DMS153 treated with DMSO at 0.1 percent for 48 hours (cell line): ENCODE measurements around the gene RAD50.

ENCODE experiments used
- DNase-seq: peaks from one replicate; lab custom pipeline; 2025; ENCODE audit not compliant: unreplicated experiment; lab: John Stamatoyannopoulos, UW

The RAD50 gene

DNA sequence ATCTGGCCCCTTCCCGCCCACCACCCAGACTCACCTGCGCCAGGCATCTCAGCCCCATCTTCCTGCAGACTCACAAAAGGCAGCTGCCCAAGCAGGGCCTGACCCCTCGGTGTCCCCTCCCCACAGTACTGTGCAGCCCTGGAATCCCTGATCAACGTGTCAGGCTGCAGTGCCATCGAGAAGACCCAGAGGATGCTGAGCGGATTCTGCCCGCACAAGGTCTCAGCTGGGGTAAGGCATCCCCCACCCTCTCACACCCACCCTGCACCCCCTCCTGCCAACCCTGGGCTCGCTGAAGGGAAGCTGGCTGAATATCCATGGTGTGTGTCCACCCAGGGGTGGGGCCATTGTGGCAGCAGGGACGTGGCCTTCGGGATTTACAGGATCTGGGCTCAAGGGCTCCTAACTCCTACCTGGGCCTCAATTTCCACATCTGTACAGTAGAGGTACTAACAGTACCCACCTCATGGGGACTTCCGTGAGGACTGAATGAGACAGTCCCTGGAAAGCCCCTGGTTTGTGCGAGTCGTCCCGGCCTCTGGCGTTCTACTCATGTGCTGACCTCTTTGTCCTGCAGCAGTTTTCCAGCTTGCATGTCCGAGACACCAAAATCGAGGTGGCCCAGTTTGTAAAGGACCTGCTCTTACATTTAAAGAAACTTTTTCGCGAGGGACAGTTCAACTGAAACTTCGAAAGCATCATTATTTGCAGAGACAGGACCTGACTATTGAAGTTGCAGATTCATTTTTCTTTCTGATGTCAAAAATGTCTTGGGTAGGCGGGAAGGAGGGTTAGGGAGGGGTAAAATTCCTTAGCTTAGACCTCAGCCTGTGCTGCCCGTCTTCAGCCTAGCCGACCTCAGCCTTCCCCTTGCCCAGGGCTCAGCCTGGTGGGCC is 103.1 kb downstream of the RAD50 start:
- no peak for DNase-seq

DNA sequence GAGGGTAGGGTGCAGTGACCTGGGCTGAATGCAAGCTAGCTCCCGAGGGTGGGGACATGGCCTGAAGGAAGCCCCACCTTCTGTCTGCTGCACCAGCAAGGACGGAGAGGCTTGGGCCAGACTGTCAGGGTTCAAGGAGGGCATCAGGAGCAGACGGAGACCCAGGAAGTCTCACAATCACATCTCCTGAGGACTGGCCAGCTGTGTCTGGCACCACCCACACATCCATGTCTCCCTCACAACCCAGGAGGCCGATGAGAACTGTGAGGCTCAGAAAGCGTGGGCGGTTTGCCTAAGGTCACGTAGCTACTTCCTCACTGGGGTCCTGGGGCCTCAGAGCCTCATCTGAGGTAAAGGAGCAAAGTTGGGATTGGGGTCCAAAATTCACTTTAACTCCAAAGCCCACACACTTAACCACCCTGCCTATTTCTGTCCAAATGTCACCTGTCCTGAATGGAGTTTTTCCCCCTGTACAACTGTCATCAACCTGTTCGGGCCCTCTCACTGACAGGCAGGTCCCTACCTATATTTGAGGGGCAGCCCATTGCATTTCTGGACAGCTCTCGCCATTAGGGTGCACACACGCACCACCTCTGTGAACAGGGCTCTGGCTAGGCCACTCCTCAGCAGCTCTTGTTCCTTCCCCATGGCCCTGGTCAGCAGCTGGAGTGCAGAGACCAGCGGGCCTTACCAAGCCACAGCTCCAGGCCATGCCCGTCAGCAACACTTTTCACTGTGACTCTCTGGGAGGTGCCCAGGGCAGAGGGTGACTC is 104.6 kb downstream of the RAD50 start:
- no peak for DNase-seq

DNA sequence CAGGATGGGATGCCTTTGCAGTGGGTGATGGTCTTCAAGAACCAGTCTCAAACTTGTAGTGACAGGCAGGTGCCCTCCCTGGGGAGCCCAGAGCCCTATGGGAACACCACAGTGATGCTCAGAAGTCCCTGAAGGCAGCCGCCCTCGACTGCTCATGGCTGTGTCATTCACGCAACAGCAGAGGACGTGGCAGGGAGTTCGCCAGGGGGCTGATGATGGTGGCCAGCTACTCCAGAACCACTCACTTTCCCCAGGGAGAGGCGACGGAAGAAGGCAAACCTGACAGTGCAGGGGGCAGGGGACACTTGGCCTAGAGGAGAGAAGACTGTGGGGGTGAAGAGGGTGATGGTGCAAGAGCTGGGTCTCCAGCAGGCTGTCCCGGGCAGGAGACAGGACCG is 105.2 kb downstream of the RAD50 start:
- no peak for DNase-seq

DNA sequence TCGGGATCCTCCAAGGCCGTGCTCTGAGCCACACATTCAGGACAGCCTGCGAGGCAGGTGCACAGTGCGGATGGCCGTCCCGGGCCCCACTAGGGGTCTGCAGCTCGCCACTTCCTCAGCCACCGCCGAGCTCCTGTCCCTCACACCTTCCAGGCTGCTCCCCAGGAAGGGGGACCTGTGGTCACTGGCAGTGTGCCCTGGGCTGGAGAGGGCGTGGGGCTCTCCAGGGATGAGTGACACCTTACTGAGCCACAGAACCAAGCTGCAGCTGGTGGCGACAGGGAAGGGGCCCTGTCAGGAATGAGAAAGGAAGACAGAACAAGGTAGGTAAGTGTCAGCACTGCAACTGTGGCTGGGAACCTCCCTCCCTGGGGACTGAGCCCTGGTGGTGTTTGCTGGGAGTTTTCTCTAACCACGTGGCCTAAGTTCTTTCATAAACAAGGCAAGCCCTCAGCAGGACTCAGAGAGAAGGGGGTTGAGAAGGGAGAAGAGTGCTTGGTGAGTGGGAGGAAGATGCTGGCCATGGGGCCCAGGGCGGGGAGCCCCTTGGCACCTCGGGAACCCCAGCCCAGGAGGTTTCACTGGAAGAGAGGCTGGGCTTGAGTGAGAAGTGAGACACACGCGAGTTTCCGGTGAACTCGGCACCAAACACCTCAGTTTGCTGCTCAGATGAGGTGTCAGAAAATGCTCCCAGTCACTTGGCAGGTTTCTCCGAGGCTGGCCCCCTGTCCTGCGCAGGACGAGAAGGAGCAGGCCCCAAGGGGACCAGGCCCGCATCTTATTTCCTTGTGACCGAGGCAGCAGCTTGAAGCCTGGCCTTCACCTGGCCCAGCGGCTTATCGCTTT is 106.4 kb downstream of the RAD50 start:
- no peak for DNase-seq

DNA sequence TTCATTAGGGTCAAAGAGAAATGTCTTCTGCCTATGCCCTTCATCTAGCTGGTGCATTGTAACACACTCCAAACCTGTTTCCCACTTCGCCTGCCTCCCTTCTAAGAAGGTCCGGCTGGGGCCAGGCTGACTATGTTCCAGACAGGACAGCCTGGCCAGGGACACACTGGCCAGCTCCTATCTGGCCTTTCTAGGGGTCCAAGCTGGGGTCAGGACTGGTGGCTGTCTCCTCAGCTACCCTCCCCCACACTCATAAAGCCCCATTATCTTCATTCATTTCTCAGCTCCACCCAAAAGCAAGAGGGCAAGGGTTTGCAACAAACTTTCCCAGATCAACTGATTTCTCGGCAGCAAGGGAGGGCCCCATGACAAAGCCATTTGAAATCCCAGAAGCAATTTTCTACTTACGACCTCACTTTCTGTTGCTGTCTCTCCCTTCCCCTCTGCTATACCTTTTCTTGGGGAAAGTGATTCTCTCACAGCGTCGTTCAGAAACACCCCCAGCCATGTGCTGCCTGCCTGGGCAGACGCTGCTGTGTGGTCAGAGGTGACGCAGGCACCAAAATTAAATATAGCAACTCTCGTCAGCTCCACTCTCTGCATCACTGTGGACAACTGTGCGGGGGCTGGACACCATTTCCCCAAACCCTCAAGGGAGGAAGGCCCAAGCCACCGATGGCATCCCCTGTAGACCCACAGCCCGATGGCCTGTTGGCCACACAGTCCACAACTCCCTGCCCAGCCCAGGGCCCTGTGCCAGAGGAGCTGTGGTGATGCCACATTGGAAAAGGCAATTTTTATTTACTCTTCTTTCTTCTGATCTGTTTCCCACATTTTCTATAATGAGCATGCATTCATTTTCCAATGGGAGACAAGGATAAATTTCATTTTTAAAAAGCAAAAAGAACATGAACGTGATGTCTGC is 107.3 kb downstream of the RAD50 start:
- DNase-seq, result no peak

DNA sequence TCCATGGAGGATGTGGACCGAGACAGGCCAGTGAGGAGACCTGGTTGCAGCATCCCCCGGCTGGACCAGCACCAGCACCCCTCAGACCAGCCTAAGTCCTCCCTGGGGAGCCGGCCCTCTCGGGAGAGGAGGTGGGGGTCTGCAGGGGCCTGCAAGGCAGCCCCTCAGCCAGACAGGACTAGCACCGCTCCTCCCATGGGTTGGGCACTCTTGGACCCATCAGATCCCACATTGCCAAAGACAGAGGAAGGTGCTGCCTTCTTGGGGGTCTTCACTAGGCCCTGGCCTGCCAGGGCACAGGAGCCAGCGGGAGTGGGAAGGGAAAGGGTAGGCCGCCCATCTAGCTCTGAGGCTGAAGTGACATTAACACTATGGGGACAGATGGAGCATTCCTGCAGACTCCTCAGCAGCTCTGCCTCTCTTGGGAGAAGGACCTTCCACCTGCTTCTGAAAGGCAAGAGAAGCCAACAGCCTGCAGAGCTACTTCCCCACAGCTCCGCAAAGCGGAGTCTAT is 108.0 kb downstream of the RAD50 start:
- DNase-seq, result no peak

DNA sequence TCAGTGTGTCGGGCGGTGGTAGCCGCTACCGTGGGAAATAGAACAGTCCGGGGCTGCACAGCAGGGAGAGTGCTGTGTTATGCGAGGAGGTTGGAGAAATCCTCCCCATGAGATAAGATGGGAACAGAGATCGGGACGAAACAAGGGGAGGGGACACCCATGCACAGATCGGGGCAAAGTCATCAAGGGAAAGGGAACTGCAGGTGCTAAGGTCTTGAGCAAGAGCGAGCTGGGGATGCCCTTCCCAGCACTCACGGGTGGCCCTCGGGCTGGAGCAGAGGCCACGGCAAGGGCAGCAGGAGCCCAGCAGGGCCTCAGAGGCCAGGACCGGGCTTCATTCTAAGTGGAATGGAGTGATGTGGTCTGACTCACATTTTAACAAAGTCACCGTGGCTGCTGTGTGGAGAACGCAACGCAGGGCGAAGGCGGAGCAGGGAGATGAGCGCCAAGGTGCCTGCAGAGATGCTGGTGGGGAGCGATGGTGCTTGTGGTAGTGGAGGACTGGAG is 108.8 kb downstream of the RAD50 start:
- DNase-seq, result no peak

DNA sequence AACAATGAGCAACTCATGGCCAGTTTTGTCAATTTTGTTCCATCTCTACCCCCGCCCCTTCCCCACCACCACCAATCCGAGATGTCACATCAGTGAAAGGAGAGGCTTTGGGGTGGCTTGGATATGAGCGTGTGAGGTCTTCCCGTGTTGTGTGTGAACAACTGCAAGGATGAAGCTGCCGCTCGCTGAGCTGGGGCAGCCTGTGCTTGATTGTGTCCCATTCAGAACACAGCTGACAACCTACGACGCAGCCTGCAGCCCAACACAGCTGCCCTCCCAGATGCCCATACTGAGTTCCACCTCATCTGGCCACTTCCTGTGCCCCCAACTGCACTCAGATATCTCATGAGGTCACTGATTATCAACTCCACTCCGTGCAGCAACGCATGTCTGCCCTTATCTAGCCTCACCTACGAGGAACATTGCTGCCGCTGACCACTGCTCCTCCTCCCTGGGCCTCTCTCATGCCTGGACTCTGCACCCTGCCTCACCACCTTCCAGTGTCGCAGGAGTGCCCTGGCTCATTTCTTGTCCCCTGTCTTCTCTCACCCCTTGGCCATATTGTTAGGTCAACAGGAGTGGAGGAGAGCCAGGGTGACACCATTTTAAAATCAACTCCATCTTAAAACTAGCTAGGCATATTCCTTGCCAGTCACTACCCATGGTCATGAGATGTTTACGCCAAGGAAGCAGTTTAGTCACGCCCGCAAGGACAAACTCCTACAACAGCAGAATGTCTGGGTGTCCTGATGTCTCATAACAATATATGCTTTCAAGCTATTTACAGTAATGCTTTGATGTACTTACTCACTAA is 109.7 kb downstream of the RAD50 start:
- no peak for DNase-seq

DNA sequence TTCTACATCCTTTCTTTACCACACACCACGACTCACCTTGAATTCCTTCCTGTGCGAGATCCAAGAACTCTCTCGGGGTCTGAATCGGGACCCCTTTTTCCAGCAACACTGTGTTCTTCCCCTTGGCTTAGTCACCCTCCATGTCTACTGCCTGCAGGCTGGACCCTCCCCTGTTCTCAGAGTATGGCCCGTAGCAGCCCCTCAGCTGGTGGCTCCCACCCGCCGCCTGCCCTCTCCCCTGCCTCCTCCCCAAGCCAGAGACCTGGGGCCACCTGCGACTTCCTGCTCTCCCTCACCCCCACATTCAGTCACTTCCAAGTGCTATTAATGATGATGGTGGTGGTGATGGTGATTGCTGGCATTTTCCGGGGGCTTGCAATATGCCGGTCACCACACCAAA is 110.5 kb downstream of the RAD50 start:
- DNase-seq, result no peak

DNA sequence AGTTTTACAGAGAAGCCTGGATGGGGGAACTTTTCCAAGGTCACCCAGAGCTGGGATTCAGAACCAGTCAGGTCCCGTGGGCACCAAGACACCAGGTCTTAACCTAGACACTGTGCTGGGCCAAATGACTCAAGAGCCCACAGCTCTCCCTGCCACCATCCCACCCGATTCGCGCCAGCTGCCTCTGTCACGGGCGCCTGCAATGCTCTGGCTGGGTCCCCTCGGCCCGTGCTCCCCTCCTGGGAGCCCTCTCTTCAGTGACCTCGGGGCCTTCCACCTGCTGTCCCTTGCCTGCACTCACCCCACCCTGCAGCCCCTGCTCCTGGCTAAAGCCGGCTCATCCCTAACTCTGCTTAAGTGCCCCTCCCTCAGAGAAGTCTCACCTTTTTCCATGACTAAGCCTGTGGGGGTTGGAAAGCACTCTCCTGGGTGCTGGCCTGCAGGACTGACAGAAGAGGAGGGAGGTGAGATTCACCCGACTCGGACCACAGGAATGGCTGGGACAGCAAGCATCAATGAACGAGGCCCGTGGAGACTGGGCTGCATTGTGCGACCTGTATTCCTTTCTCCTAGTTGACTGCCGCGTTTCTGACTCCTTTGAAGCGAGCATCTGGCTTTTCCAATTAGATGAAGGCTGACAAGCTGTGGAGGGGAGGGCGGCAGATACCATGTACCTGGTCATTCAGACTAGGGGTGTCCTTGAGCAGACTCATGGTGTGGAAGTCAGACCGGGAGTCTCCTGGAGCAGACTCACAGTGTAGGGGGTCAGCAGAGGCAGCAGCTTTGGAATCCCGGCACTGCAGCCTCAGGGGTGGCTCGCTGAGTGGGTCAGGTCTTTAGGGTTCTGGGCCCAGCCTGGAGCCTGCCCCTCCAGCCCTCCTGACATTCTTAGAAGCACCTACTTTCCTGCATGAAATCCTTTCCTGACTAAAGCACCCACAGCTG is 111.3 kb downstream of the RAD50 start:
- no peak for DNase-seq

DNA sequence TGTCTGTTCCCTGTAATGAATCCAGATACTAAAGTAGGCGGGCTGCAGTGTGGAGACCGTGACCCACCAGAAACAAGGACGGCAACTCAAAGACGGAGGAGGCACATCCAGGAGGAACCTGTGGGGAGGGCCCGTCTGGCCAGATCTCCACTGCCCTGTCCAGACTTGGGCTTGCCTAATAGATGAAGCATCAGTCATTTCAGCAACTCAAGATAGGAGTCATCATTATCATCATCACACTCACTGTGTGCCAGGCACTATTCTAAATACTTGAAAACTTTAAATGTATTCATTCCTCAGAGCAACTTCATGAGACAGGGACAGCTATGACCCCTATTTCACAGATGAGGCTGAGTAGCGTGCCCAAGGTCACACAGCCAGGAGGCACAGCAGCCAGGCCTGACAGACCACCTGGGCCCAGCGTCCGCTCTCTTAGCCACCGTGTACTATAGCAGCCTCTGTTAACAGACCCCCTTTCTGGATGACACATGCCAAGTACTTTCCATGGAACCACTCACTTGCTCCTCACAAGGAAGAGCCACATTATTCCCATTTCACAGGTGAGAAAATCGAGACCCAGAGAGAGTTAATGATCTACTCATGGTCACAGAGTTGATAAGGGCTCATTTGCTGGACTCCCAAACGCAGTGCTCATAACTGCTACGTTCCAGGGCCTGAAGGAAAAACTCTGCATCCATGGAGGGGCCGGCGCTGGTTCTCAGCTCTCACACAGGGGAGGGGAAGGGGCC is 112.1 kb downstream of the RAD50 start:
- no peak for DNase-seq

DNA sequence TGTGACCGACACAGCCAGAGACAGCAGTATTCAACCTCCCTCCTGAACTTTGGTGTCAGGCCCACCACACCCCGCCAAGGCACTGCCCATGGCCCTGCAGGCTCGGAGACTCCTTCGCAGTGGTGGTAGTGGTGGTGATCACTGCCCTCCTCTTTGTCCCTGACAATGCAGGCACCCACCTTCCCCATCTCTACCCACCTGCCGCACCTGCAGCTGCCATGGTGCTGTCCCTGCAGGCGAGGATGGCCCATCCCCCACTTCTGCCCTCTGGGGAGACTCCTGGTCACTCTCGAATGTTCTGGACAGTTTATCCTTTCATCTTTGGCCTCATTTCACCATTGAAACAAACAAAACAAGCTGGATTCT is 112.7 kb downstream of the RAD50 start:
- DNase-seq, result no peak

DNA sequence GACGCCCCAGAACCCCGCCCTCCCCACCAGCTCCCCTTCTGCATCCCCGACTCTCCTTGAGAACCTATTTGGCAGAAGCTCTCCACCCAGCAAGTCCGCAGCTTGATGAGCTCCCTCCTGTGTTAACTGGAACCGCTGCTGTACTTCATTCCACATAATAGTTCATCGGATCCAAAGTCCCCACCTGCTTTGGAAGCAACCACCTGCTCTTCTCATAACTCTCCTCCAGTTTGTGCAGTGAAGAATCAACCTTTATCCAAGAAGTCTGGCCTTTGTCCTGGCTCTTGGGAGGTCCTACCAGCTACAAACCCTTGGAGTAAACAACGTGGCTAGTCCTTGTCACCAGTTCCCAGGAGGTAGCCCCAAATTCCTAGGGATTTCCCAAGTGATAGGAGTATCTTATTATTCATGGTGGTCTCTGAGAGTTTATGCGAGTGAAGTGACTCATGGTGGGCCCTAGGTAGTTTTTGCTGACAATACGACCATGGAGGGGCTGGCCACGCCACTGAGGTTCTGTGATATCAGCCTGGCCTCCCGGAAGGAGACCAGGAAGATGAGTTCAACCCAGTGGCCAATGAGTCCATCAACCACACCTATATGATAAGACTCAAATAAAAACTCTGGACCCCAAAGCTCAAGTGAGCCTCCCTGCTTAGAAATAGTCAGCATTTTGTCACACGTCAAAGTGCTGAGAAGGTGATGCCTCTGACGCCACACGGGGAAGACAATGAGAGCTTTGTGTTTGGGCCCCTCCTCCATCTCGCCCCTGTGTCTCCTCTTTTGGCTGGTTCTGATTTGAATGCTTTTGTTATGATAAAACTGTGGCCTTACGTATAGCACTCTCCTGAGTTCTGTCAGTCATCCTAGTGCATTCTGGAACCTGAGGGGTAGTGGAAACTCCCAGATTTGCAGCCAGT is 113.4 kb downstream of the RAD50 start:
- no peak for DNase-seq

DNA sequence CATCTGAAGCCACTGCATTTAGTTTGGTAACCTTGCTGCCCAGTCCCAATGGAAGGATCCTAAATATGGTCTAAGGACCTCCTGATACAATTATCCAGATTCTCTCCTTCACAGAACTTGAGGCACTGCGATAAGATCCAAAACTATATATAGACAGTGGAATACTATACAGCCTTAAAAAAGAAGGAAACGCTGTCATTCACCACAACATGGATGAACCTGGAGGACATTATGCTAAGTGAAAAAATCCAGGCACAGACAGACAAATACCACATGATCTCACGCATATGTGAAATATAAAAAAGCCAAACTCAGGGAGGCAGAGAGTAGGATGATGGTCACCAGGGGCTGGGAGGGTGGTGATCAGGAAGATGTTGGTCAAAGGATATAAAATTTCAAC is 114.2 kb downstream of the RAD50 start:
- no peak for DNase-seq

DNA sequence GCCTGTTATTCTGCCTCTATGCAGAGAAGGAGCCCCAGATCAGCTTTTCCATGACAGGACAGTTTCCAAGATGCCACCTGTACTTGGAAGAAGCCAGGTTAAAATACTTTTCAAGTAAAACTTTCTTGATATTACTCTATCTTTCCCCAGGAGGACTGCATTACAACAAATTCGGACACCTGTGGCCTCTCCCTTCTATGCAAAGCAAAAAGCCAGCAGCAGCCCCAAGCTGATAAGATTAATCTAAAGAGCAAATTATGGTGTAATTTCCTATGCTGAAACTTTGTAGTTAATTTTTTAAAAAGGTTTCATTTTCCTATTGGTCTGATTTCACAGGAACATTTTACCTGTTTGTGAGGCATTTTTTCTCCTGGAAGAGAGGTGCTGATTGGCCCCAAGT is 116.7 kb downstream of the RAD50 start:
- no peak for DNase-seq

DNA sequence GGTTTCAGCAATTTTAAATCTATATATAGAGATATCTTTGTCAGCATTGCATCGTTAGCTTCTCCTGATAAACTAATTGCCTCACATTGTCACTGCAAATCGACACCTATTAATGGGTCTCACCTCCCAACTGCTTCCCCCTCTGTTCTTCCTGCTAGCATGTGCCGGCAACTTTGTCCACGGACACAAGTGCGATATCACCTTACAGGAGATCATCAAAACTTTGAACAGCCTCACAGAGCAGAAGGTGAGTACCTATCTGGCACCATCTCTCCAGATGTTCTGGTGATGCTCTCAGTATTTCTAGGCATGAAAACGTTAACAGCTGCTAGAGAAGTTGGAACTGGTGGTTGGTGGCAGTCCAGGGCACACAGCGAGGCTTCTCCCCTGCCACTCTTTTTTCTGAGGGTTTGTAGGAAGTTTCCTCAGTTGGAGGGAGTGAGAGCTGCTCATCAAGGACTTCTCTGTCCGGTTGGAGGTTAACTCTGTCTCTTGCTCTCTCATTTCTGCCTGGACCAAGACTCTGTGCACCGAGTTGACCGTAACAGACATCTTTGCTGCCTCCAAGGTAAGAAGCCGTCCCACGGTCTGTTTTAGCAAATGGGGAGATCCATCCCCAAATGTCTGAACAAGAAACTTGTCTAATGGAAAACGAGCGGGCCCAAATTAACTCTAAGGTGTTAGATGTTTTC is 117.3 kb downstream of the RAD50 start, which contains the start of gene IL4:
Gene IL4, plus strand, starts transcription at position 51 of the 692 bp plus-strand sequence. Its CDS starts 62 bp downstream, at position 113.
- no peak for DNase-seq
